Ovary (tissue), 9 donors: ENCODE data around the gene NAA11. TPM values are rescaled to one million over a fixed set of nuclear protein-coding genes. Genes with fewer than 3 reads are reported as not detected.

Experiments used
- DNase-seq, 5 donors: peaks; one replicate each; pipeline ENCODE4 v3.0.0-alpha.2; 2019 to 2020
- H3K27ac ChIP-seq, 2 donors: fragments of 200-600 bp; one replicate each; pipeline versions ENCODE4 v1.5.1 to v1.8.0; 2019 to 2022
- H3K27me3 ChIP-seq: fragments of 200-600 bp; one replicate; pipeline ENCODE4 v1.8.0; 2022
- H3K36me3 ChIP-seq: fragments of 200-600 bp; sonication (generic); one replicate; pipeline ENCODE4 v1.5.1; 2019
- H3K4me1 ChIP-seq: one replicate; pipeline ENCODE4 v1.8.1; 2013; ENCODE audit warnings: mild to moderate bottlenecking, moderate library complexity; ENCODE audit not compliant: insufficient read depth
- H3K4me3 ChIP-seq: fragments of 200-600 bp; sonication (generic); one replicate; pipeline ENCODE4 v1.5.1; 2017
- H3K9me3 ChIP-seq, 2 donors: fragments of 200-600 bp in 1 of 2; sonication (generic) in 1 of 2; one replicate each; pipeline versions ENCODE4 v1.5.1 to v1.8.1; 2013 to 2019; ENCODE audit warnings: mild to moderate bottlenecking in 1 of 2, moderate library complexity in 1 of 2
- CTCF ChIP-seq, 3 donors: fragments of 450-650 bp in 2 of 3; fragments of 200-600 bp in 1 of 3; IDR thresholded peaks; one replicate each; pipeline versions ENCODE4 v1.5.1 to v1.8.0; 2016 to 2022; ENCODE audit warnings: antibody characterized with exemption in 3 of 3, mild to moderate bottlenecking in 1 of 3
- EP300 ChIP-seq: sonication (generic); formaldehyde crosslinking; IDR thresholded peaks from one replicate; pipeline ENCODE4 v1.6.1; 2017; ENCODE audit warnings: antibody characterized with exemption
- POLR2A ChIP-seq: fragments of 450-650 bp; IDR thresholded peaks from one replicate; pipeline ENCODE4 v1.6.1; 2017; ENCODE audit warnings: antibody characterized with exemption, mild to moderate bottlenecking, moderate library complexity
- whole genome bisulfite sequencing, 3 donors: extraction: QIAGEN DNeasy Blood & Tissue Kit in 1 of 3; methylation state at CpG; one replicate each; pipeline versions ENCODE4 v1.1.5 to v1.1.7; 2013 to 2017; 5-methylcytosine and 5-hydroxymethylcytosine counted together
- intact Hi-C, 4 donors: fragments of 100-400 bp; cut with DNase I; formaldehyde crosslinking; loops; one replicate each; pipeline versions ENCODE4 v1.11.0 to v1.15.1; 2022 to 2023
- polyA plus RNA-seq, 2 donors: library from polyadenylated mRNA; stranded (reverse); fragments of 200-250 nt in 1 of 2; fragments of 350-450 nt in 1 of 2; fragmentation: Illumina TruSeq in 1 of 2; extraction: RNeasy Lipid Tissue Mini Kit (QIAGEN cat#74804) in 1 of 2; gene quantifications; one replicate each; pipeline ENCODE4 v1.2.3, GENCODE V29; 2013 to 2014
- total RNA-seq, 7 donors: library from RNA; depleted of rRNA in 2 of 7; stranded (reverse); fragments of >200 nt in 2 of 7; fragmentation: NEBNext Ultra II Directional in 3 of 7; extraction: Animal tissue kit (Norgen Biotek cat#: 25700) in 3 of 7; gene quantifications; one replicate each; pipeline versions ENCODE4 v1.1.0 to v1.2.4, GENCODE V29; 2016 to 2023
- donor health status: DM: no; HTN: no; CAD: no; lungs with moderate emphysema.
- donor health status: DM: no; HTN: no; CAD: no.
- donor health status: Bipolar disorder and iron deficiency.
- donor health status: DM: yes; HTN: yes; CAD: no.
- donor health status: DM: no; HTN: no; CAD: no.
- donor health status: DM: yes; HTN: yes; CAD: no.

The NAA11 gene
- total and polyA plus RNA-seq, 9 donors: not detected

- WGBS, 3 donors: 66 to 88% (median 69%) methylated on average over 4 of the region's 4 CpGs
- intact Hi-C loops: no loop called here
- Histone ChIP-seq H3K4me3 (no peak overlapping the region), H3K9me3 (no peaks in the 10 kb centered on the region), H3K27me3 (no peaks in the 10 kb centered on the region), H3K4me1 (no peaks in the 10 kb centered on the region), H3K36me3 (no peaks in the 10 kb centered on the region), H3K27ac (no peak overlapping the region)
- no peak for TF ChIP-seq POLR2A
- TF ChIP-seq EP300: no peak
- no peak for TF ChIP-seq CTCF (IDR thresholded peaks at IDR 0.05)
- no peak for DNase-seq
Observed at GRCh38 chr4:79334341-79334740, 8.5 kb upstream of the NAA11 start.

- WGBS, 3 donors: 39 to 51% (median 40%) methylated on average over 2 of the region's 2 CpGs
- intact Hi-C loops: no loop called here
- no peak for DNase-seq
- no peaks in the 10 kb centered on the region for H3K36me3 ChIP-seq
- no peaks in the 10 kb centered on the region for H3K4me1 ChIP-seq
- H3K27ac ChIP-seq: no peak overlapping the region
- no peak for TF ChIP-seq POLR2A
- TF ChIP-seq EP300: no peak
- TF ChIP-seq CTCF (IDR thresholded peaks at IDR 0.05): no peak
- H3K9me3 ChIP-seq: no peaks in the 10 kb centered on the region
- H3K4me3 ChIP-seq: no peak overlapping the region
- H3K27me3 ChIP-seq: no peaks in the 10 kb centered on the region
Observed at GRCh38 chr4:79331126-79331876, 5.4 kb upstream of the NAA11 start.

- no peak overlapping the region for H3K4me3 ChIP-seq
- no peaks in the 10 kb centered on the region for H3K4me1 ChIP-seq
- no peak for DNase-seq
- intact Hi-C loops: no loop called here
- H3K9me3 ChIP-seq: no peaks in the 10 kb centered on the region
- no peaks in the 10 kb centered on the region for H3K36me3 ChIP-seq
- H3K27me3 ChIP-seq: no peaks in the 10 kb centered on the region
- WGBS, 3 donors: 86 to 95% (median 88%) methylated on average over 2 of the region's 2 CpGs
- no peak for TF ChIP-seq POLR2A
- TF ChIP-seq EP300: no peak
- no peak for TF ChIP-seq CTCF (IDR thresholded peaks at IDR 0.05)
- H3K27ac ChIP-seq: no peak overlapping the region
Observed at GRCh38 chr4:79330720-79331119, 4.9 kb upstream of the NAA11 start.

- intact Hi-C loops: no loop called here
Observed at GRCh38 chr4:79325436-79325835, 425 bp downstream of the NAA11 start.

More at GRCh38 chr4:79325436-79325835, 425 bp downstream of the NAA11 start:
- 92 to 95% (median 93%) methylated on average over 12 of the region's 12 CpGs for WGBS, 3 donors
- DNase-seq: no peak
- H3K4me1 ChIP-seq: no peaks in the 10 kb centered on the region
- H3K9me3 ChIP-seq: no peaks in the 10 kb centered on the region
- no peak overlapping the region for H3K27ac ChIP-seq
- TF ChIP-seq EP300 (no peak), CTCF (IDR thresholded peaks at IDR 0.05) (no peak), POLR2A (no peak)
- H3K27me3 ChIP-seq: no peaks in the 10 kb centered on the region
- no peak overlapping the region for H3K4me3 ChIP-seq
- no peaks in the 10 kb centered on the region for H3K36me3 ChIP-seq
